ENCODE measurements around the gene PLPPR5.
"Not testable (repeated sequence)": the region's sequence is repeated elsewhere in the genome, so short reads cannot be mapped to it uniquely, and the experiment has no call there.

The PLPPR5 gene

DNA sequence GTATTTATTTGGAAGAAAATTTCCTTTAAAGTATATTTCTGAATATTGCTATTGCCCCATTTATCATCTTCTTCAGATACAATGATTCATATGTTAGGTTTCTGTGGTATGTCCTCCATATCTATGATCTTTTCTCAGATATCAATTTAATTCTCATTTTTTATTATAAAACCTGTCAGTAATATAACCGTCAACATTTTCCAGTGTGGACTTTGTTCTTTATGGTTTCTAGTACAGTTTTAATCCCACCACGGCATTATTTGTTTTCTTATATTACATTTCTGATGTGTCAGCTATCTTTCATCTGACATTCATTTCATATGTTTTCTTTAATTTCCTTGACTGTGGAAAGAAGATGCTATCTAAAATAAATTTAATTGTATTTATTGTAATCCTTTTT is 97.9 kb downstream of the PLPPR5 start:
- H3K4me3 Mint-ChIP-seq: no peak overlapping the region
- ATAC-seq: no peak
- H3K27ac Mint-ChIP-seq: no peak overlapping the region

DNA sequence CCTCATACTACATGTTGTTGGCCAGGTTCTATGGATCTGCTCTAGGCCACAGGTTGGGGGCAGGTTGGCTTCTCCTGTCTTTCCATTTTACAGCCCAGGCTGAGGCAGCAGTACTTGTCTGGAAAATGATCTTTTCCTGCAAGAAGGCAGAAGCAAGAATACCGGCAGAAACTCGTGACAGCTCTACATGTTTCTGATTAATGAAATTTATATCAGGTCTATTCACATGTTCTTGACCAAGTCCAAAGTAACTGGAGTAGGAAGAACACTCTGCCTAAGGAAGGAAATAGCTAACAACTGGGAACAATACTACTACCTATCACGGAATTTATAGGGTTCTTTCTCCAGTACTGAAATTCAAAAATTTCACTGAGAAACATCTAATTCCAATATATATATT is 98.3 kb downstream of the PLPPR5 start:
- no peaks in the 10 kb centered on the region for H3K4me1 Mint-ChIP-seq
- H3K36me3 Mint-ChIP-seq: no peaks in the 10 kb centered on the region
- ATAC-seq (no peak), DNase-seq (ENCODE audit: low spot score in 2 of 2) (no peak)
- H3K27ac Mint-ChIP-seq: no peak overlapping the region
- no peak overlapping the region for H3K4me3 Mint-ChIP-seq
- H3K9me3 Mint-ChIP-seq: no peaks in the 10 kb centered on the region

More for the DNA sequence above, 97.9 kb downstream of the PLPPR5 start:
- no peaks in the 10 kb centered on the region for H3K36me3 Mint-ChIP-seq
- no peak for DNase-seq (ENCODE audit: low spot score in 2 of 2)
- no peaks in the 10 kb centered on the region for H3K9me3 Mint-ChIP-seq
- H3K4me1 Mint-ChIP-seq: no peaks in the 10 kb centered on the region

DNA sequence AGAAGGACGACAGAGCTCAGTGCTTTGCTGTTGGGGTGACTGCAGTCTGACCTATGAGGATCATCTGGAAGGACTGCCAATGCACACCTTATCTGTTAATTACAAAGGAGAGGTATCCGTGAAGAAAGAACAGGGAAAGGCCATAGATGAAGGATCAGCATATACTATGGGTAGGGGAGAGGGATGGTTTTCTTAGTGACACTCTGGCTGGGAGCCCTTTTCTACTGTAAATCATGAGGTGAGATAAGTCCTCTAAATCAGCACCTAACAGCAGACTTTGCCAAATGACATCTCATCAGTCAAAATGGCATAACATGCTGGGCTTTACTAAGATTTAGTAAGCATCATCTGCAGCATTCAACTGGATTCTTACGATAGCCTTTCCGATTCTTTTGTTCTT is 100.0 kb downstream of the PLPPR5 start:
- Mint-ChIP-seq H3K4me3 (no peak overlapping the region), H3K9me3 (no peaks in the 10 kb centered on the region), H3K36me3 (no peaks in the 10 kb centered on the region), H3K4me1 (no peaks in the 10 kb centered on the region), H3K27ac (no peak overlapping the region)
- no peak for DNase-seq (ENCODE audit: low spot score in 2 of 2)
- ATAC-seq: no peak

DNA sequence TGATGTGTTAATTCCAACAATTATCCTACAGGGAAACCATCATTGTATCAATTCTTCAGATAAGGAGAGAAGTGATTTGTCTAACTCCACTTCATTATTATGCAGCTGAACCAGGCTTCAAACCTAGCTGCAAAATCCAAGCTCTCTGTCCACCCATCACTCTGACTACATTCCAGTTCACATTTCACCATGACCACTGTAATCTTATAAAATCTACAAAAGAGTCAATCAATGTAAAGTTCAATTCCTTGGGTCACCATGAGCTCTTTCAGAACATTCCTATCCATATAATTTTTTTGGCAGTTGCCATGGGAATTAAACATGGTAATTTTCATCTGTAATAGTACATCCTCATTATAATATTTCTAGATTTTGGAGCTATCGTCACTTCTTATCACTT is 100.9 kb downstream of the PLPPR5 start:
- Mint-ChIP-seq H3K27ac (no peak overlapping the region), H3K4me1 (no peaks in the 10 kb centered on the region), H3K36me3 (no peaks in the 10 kb centered on the region), H3K9me3 (no peaks in the 10 kb centered on the region), H3K4me3 (no peak overlapping the region)
- ATAC-seq (no peak), DNase-seq (ENCODE audit: low spot score in 2 of 2) (no peak)

DNA sequence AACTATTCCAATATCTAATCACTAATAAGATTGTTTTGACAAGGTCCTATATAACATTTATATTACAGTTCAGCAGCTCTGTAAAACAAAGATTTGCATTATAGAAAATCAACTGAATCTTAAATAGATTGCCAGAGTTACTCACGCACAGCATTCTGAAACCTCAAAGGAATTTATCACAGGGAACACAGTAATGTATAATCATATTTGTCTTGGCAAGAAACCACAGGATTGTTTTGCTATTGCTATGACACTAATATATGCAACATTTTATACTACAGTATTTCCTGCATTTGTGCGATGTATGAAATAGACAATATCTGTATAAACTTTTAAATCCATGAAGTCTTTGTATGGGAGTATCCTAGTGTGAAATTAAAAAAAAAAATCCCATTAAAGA is 101.4 kb downstream of the PLPPR5 start:
- ATAC-seq: peak; percentile 32
- Mint-ChIP-seq H3K36me3 (no peaks in the 10 kb centered on the region), H3K4me3 (no peak overlapping the region), H3K9me3 (no peaks in the 10 kb centered on the region), H3K4me1 (no peaks in the 10 kb centered on the region), H3K27ac (no peak overlapping the region)
- no peak for DNase-seq (ENCODE audit: low spot score in 2 of 2)

DNA sequence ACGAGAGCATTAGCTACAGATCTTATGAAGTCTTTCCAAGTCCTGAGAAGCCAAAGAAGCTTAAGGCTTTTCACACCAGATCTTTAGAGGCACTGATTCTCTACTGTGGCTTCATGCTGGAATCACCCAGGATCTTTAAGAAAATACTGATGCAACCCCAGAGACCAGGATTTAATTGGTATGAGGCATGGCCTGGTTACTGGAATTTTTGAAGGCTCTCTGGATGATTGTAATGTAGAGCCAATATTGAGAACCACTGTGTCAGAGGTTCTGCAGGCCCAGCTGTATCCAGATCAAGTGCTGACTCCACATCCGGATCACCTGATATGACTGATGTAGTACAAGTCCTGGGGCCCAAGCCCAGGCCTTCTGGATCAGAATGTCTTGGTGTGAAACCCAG is 105.7 kb downstream of the PLPPR5 start:
- H3K4me1 Mint-ChIP-seq: no peaks in the 10 kb centered on the region
- DNase-seq (ENCODE audit: low spot score in 2 of 2) (no peak), ATAC-seq (no peak)
- H3K9me3 Mint-ChIP-seq: peaks cover 5% of the 10 kb centered on the region
- H3K36me3 Mint-ChIP-seq: no peaks in the 10 kb centered on the region
- H3K27ac Mint-ChIP-seq: no peak overlapping the region
- H3K4me3 Mint-ChIP-seq: no peak overlapping the region

DNA sequence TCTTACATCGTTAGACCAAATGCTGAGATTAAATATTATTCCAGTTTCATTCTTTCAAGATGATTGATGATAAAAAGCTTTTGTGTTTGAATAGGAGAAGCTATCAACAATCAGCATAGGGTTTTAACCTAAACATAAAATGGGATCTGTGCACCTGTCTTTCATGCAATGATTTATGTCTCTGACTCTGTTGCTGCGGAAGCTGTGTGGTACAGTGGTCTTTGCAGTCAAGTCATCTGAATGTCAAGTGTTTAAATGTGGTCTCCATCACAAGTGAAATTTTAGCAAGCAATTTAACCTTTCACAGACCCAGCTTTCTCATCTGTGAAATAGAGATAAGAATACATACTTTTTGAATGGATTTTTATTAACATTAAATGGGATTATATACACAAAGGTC is 107.2 kb downstream of the PLPPR5 start:
- no peaks in the 10 kb centered on the region for H3K4me1 Mint-ChIP-seq
- no peaks in the 10 kb centered on the region for H3K36me3 Mint-ChIP-seq
- peaks cover 5% of the 10 kb centered on the region for H3K9me3 Mint-ChIP-seq
- no peak for DNase-seq (ENCODE audit: low spot score in 2 of 2)
- H3K27ac Mint-ChIP-seq: no peak overlapping the region
- no peak overlapping the region for H3K4me3 Mint-ChIP-seq
- no peak for ATAC-seq

DNA sequence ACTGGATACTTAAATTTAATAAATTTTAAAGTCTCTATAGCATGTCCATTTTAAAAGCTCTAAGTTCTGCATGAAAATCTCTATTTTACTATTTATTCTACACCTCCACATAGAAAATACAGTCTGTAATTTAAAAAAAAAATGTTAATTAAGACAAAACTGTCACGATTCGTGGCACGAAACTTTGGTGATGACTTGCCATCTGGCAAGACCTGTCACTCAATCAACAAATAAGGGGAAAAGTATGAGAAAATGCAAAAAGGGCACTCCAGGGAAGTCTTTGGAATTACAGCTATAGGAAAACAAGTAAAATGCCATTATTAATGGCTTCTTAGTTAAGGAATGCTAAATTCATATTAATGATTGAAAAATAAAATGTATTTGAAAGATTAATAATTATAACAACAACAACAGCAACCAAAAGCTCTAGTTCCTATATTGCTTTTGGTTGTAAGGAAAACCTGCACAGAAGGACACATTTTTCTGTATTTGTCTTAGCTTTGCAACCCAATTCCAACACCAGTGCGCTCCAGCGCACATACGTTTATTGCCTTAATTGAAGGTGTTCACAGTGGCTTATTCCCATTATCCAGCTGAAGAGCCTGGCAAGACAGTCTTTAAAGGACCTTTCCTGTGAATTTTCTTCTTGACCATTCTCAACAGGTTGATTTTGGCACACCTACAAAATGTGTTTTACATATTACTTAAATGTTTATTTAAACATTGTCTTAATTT is 107.8 kb downstream of the PLPPR5 start:
- Mint-ChIP-seq H3K9me3 (peaks cover 5% of the 10 kb centered on the region), H3K4me3 (no peak overlapping the region), H3K4me1 (no peaks in the 10 kb centered on the region), H3K27ac (no peak overlapping the region), H3K36me3 (no peaks in the 10 kb centered on the region)
- DNase-seq (ENCODE audit: low spot score in 2 of 2) (no peak), ATAC-seq (no peak)

DNA sequence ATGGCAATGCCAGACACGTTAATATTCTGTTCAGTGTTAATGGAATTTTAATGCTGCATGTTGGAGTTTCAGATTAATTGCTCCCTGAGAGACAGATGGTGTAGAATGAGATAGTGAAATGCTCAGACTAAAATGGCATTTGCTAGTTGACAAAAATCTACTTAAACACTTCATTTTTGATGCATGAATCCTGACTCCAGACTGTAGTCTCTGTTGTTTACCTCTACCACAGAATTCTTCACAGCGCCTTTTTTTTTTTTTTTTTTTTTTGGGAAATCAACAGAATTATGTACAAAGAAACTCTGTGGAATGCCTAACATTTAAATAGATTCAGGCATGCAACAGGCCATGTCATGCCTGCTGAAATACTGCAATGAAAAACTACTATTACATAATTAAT is 111.3 kb downstream of the PLPPR5 start:
- Mint-ChIP-seq H3K9me3 (peaks cover 5% of the 10 kb centered on the region), H3K4me3 (no peak overlapping the region)

DNA sequence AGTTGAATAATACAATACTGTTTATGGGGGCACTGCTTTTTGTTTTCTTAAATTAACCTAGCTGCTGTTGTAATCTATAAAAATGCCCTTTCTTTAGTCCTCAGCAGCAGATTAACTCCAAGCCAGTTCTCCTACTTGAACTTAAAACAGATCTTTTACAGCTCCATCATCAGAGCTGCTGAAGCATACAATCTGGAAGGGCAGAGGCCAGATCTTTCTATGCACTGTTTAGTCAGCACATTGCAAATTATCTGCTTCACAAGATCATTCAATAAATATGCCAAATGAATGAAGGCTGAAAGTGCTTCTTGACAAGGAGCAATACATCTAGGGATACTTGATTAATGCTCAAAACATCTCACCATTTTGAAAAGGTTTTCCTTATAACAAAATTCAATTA is 115.8 kb downstream of the PLPPR5 start:
- Mint-ChIP-seq H3K9me3 (no peaks in the 10 kb centered on the region), H3K36me3 (no peaks in the 10 kb centered on the region), H3K4me1 (no peaks in the 10 kb centered on the region), H3K27ac (no peak overlapping the region), H3K4me3 (no peak overlapping the region)
- DNase-seq (ENCODE audit: low spot score in 2 of 2): no peak
- ATAC-seq: no peak

More for the DNA sequence above, 111.3 kb downstream of the PLPPR5 start:
- no peak for ATAC-seq
- Mint-ChIP-seq H3K4me1 (no peaks in the 10 kb centered on the region), H3K27ac (no peak overlapping the region), H3K36me3 (no peaks in the 10 kb centered on the region)
- DNase-seq (ENCODE audit: low spot score in 2 of 2): no peak

DNA sequence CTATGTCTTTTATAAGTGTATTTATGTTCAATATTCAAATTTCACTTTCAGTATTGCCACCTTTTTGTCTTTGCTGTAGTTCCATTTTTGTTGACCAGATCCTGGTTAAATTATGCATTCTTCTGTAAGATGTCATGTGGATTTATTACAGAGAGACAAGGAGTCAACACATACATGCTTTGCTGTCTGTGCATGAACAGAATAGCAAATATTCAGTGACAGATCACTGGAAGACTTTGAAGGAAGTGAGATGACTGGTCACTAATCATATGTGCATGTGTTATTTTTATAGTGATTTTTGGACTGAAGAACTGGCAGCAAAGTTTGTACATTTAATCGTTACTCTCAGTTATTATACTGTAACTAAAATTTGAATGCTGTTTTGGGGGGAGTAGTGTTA is 117.2 kb downstream of the PLPPR5 start:
- no peaks in the 10 kb centered on the region for H3K36me3 Mint-ChIP-seq
- H3K27ac Mint-ChIP-seq: no peak overlapping the region
- DNase-seq (ENCODE audit: low spot score in 2 of 2): no peak
- no peaks in the 10 kb centered on the region for H3K4me1 Mint-ChIP-seq
- no peaks in the 10 kb centered on the region for H3K9me3 Mint-ChIP-seq
- no peak overlapping the region for H3K4me3 Mint-ChIP-seq
- ATAC-seq: no peak

DNA sequence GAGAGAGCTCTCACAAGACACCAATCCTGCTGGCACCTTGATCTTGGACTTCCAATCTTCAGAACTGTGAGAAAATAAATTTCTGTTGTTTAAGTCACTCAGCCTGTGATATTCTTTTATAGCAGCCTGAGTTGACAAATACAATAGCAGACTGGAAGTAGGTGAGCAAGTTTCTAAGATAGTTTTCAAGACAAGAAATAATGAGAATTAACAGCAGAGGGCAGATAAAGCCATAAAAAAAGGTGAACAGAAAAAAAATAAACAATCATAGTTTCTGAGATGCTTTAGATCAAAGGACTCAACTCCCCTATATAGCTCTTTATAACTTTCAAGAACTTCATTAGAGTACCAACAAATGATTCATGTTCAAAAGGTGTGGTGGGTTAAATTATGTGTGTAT is 119.8 kb downstream of the PLPPR5 start:
- H3K4me1 Mint-ChIP-seq: no peaks in the 10 kb centered on the region
- H3K9me3 Mint-ChIP-seq: peaks cover 6% of the 10 kb centered on the region
- no peak for DNase-seq (ENCODE audit: low spot score in 2 of 2)
- no peaks in the 10 kb centered on the region for H3K36me3 Mint-ChIP-seq
- H3K27ac Mint-ChIP-seq: no peak overlapping the region
- ATAC-seq: no peak
- H3K4me3 Mint-ChIP-seq: no peak overlapping the region

DNA sequence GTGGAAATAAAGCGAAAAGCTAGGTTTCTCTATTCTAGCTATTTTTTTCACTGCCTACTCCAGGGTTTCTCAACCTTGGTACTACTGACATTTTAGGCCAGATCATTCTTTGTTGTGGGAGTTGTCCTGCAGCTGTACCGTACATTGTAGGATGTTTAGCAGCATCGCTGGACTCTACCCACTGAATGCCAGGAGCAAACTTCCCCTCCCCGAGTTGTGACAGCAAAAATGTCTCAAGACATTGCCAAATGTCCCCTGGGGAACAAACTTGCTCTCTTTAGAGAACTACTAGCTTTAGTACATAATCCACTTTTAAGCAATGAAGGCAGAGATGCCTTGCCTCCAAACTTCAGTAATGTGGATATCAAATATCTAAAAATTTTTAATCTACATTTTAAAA is 122.8 kb downstream of the PLPPR5 start:
- Mint-ChIP-seq H3K4me1 (no peaks in the 10 kb centered on the region), H3K36me3 (no peaks in the 10 kb centered on the region), H3K27ac (no peak overlapping the region), H3K9me3 (peaks cover 10% of the 10 kb centered on the region), H3K4me3 (no peak overlapping the region)
- ATAC-seq (no peak), DNase-seq (ENCODE audit: low spot score in 2 of 2) (no peak)

DNA sequence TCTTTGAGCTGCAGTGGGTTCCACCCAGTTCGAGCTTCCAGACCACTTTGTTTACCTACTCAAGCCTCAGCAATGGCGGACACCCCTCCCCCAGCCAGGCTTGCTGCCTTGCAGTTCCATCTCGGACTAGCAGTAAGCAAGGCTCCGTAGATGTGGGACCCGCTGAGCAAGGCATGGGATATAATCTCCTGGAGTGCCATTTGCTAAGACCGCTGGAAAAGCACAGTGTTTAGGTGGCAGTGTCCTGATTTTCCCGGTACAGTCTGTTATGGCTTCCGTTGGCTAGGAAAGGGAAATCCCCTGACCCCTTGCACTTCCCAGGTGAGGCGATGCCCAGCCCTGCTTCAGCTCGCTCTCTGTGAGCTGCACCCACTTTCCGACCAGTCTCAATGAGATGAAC is 123.4 kb downstream of the PLPPR5 start:
- ATAC-seq; DNase-seq (ENCODE audit: low spot score in 2 of 2); H3K36me3 Mint-ChIP-seq; H3K9me3 Mint-ChIP-seq; H3K4me3 Mint-ChIP-seq; H3K4me1 Mint-ChIP-seq; H3K27ac Mint-ChIP-seq: not testable (repeated sequence)

DNA sequence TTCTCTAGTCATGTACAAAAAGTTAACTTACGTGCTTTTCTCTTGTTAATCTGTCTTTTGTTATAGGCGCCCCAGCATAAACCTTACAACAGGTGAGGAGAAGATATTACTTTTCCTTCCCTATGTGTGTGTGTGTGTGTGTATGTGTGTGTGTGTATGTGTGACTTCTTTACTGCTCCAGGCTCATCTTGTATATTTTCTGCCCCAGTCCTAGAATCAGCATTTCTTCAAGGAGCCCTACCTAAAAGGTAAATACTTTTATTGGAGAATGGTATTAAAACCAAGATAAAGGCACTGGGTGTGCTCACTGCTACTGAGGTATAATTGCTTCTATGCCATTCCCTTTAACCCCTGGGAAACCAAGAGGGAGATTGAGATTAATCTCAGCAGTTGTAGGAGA is 129.8 kb downstream of the PLPPR5 start:
- ATAC-seq (no peak), DNase-seq (ENCODE audit: low spot score in 2 of 2) (no peak)
- Mint-ChIP-seq H3K4me1 (peaks cover 17% of the 10 kb centered on the region), H3K9me3 (peaks cover 8% of the 10 kb centered on the region), H3K27ac (no peak overlapping the region), H3K36me3 (no peaks in the 10 kb centered on the region), H3K4me3 (no peak overlapping the region)

DNA sequence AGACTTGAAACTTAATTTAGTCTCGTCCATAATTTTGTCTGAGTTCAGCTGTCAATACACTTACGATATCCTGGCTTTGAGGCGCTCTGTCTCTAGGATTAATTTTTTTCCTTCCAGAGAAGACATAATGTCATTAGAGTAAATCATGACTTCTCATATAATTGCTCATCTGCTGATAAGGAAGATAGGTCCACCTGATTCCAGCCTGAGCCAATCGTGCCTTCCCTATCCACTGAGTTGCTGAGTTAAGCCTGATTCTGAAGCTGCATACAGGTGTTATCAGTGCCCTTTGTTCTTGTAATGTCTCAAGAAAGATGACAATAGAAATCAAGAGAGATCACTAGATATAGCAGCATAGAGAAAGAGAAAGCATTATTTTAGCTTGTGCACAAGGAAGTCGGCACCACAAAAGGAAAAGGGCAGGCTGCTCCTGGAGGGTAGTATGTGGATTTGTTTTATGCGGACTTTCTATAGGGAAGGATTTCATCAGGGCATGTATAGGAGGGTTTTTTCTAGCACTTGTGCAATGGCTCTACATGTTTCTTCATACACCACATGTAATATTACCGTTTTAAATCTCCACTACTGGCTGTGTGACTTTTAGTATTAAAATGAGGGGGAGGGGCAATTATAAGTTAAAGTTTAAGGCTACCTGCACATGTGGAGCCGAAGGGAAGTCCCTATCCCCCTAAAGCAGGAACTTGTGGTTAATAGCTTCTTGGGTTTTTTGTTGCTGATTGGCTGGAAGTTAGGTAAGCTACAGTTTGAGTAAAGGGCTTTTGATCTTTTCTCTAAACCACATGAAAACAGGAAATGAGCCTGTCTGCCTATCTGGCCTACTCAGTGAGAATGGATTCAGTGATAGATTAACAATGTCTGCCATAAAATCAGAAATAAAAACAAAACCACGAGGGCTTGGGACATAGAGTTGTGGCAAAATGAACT is 133.4 kb downstream of the PLPPR5 start:
- DNase-seq (ENCODE audit: low spot score in 2 of 2): peak in 1 of 2 donors; percentile 51
- Mint-ChIP-seq H3K9me3 (peaks cover 7% of the 10 kb centered on the region), H3K4me1 (peaks cover 17% of the 10 kb centered on the region), H3K36me3 (no peaks in the 10 kb centered on the region), H3K27ac (peak overlapping the region; percentile 87), H3K4me3 (peak overlapping the region; percentile 58)
- peak; percentile 96 for ATAC-seq
